Head of caudate nucleus (tissue), 42 donors: ENCODE measurements around the gene OPN5.

Experiments used
- DNase-seq, 42 donors: peaks; one replicate each; pipeline versions ENCODE4 v3.0.0 to v3.0.0-alpha.2; 2020 to 2021; ENCODE audit warnings: mixed read lengths in 7 of 42
- intact Hi-C: fragments of 100-400 bp; cut with DNase I; formaldehyde crosslinking; loops from one replicate; pipeline ENCODE4 v1.15.0; 2022

OPN5 gene

GRCh38 chr6:47844881-47845280, 63.0 kb downstream of the OPN5 start:
- intact Hi-C loops, result no loop called here
- no peak for DNase-seq

DNA sequence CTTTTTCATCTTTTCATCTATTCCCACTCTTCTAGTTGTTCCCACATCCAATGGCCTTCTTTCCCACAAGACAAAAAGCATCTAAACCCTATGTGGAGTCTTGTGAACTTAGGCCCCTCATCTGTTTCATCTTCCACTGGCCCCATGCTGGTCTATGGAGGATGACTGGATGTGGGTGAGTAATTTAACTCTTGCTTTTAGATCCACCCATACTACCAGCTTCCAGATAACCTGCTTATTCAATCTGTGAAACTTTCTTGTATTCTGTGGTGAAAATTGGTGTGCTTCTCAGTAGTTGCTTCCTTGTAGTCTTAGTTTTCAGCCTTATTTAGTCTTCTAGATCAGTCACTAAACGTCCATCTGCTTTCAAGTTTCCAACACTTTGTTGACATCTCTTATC, 64.9 kb downstream of the OPN5 start:
- no peak for DNase-seq
- intact Hi-C loops, result no loop called here

GRCh38 chr6:47851091-47851490, 69.3 kb downstream of the OPN5 start:
- no peak for DNase-seq
- intact Hi-C loops, result no loop called here

DNA sequence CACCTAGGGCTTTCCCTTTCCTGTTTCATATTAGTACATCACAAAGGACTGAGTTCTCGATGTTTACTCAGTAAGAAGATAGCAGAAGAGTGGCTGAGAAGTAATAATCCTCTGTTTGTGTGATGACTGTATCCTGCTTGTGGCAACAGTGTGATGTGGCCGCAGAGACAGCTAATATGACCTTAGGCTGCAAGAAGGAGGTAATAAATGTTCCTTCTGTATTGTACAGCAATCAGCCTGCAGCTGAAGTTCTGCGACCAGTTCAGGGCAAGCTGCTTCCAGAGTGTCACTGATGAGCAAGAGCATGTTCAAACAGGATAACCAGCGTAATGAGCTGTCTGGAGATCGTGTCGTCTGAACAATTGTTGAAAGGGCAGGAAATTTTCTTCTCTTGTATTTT, 70.9 kb downstream of the OPN5 start:
- intact Hi-C loops, result no loop called here
- DNase-seq, result no peak

- intact Hi-C loops, result no loop called here
- peak in 10 of 42 donors; percentile 7 to 57 (median 13) for DNase-seq
These were observed 71.9 kb downstream of the OPN5 start for GRCh38 chr6:47853766-47854165.

- no peak for DNase-seq
- intact Hi-C loops, result no loop called here
These were observed 73.1 kb downstream of the OPN5 start for GRCh38 chr6:47854971-47855370.

GRCh38 chr6:47859175-47859574, 77.3 kb downstream of the OPN5 start:
- intact Hi-C loops, result no loop called here
- no peak for DNase-seq

DNA sequence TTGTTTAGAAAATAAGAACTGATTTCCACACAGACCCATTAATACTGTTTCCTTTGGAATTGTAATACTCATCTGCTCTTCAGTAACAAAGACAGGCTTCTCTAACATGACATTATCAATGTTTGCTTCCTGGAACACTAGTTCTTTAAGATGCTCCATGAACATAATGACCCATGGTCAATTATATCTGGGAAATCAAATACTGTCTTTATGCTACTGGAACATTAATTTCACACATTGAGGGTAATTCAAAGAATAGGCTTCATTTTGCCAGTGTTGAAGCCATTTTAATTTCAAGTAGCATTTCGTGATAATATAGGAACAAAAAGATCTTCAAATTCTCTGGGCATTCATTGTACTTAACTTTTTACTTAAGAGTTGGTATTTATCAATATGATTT, 80.9 kb downstream of the OPN5 start:
- no peak for DNase-seq
- intact Hi-C loops, result no loop called here

- intact Hi-C loops, result no loop called here
- DNase-seq, result no peak
These were observed 83.4 kb downstream of the OPN5 start for GRCh38 chr6:47865206-47865605.

GRCh38 chr6:47875593-47875992, 93.8 kb downstream of the OPN5 start:
- intact Hi-C loops, result no loop called here
- DNase-seq, result no peak
